Ammon's horn (tissue), 1 donor: ENCODE results near the gene CXADR.
"Not testable (repeated sequence)": the region's sequence is repeated elsewhere in the genome, so short reads cannot be mapped to it uniquely, and the experiment has no call there.

Source experiments
- DNase-seq: peaks from one replicate; pipeline ENCODE4 v3.0.0-alpha.2; 2016; ENCODE audit warnings: low spot score

Gene CXADR

DNA sequence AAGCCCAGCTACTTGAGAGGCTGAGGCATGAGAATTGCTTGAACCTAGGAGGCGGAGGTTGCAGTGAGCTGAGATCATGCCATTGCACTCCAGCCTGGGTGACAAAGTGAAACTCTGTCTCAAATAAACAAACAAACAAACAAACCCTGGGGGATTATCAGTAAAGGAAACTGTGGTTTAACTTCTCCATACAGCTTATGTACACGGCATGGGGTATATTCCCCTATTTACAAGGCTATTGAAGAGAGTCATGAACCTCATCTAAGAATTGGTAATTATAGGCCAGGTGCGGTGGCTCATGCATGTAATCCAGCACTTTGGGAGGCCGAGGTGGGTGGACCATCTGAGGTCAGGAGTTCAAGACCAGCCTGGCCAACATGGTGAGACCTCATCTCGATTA is 9.9 kb upstream of the CXADR start:
- DNase-seq, result not testable (repeated sequence)

GRCh38 chr21:17506951-17507350 is 5.9 kb upstream of the CXADR start:
- DNase-seq, result no peak

- no peak for DNase-seq
These were observed 5.3 kb upstream of the CXADR start for GRCh38 chr21:17507591-17507990.

DNA sequence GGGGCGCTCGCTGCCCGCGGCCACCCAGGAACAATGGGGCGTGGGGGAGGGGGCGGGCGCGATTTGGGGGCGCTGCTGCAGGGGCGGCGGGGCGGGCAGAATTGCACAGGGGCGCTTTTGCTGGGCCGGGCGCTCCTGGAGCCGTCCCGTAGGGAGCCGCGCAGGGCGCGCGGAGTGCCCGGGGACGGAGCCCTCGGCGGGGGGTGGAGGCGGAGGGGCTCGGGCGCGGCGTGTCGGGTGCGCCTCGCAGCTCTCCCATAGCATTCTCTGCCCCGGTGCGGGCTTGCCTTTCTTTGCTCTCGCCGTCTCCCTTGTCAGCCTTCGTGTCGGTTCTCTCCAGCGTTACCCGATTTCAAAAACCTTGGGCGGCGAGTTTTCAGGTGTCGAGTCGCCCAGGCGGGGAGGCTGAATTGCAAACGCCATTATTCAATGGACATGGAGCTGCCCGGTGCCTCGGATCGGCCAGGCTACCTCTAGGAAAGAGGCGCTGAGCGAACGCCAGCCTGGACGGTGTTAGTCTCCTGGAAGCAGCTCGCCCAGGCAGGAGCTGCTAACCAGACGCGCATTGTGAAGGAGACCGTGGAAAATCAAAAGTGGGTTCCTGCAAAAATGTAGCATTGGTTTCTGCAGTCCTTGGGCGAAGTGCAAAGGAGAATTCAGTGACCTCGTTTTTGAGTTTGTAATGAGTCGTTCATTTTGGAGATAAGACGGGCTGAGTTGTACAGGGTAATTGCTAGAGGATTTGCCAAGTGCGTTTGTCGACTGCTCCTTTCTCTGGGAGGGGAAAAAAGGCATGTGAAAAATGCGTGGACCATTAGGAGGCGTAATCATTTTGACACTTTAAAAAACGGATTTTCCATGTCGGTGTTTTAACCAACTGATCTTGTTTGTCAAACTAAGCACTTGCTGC is 626 bp downstream of the CXADR start:
- DNase-seq, result peak; percentile 76

DNA sequence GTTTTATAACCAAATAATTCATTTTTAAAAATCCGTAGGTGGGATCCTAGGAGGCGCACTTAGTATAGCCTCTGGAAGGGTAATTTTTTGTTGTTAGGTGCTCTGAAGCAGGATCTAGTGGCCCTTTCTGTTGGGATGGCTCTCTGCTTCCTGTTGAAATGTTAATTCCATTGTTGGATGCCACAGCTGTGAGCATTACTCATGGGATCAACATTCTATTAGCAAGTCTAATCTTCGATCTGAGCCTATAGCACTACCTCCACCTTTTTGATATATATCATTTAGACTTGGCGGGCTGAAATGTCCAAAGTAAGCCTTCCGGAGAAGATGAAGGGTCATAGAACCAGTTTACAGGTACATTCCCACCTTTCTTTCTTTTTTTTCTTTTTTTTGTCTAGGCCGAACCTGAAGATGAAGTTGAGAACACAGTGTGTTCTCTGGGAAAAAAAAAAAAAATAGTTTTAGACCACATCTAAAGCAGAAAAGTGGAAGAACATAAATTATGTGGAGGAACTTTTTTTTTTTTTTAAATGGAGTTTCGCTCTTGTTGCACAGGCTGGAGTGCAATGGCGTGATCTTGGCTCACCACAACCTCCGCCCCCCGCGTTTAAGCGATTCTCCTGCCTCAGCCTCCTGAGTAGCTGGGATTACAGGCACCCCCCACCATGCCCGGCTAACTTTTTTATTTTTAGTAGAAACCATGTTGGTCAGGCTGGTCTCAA is 1.4 kb downstream of the CXADR start:
- DNase-seq, result peak; percentile 27

GRCh38 chr21:17517008-17517407 is 4.2 kb downstream of the CXADR start:
- DNase-seq, result not testable (repeated sequence)

GRCh38 chr21:17519208-17519738 is 6.4 kb downstream of the CXADR start:
- no peak for DNase-seq

DNA sequence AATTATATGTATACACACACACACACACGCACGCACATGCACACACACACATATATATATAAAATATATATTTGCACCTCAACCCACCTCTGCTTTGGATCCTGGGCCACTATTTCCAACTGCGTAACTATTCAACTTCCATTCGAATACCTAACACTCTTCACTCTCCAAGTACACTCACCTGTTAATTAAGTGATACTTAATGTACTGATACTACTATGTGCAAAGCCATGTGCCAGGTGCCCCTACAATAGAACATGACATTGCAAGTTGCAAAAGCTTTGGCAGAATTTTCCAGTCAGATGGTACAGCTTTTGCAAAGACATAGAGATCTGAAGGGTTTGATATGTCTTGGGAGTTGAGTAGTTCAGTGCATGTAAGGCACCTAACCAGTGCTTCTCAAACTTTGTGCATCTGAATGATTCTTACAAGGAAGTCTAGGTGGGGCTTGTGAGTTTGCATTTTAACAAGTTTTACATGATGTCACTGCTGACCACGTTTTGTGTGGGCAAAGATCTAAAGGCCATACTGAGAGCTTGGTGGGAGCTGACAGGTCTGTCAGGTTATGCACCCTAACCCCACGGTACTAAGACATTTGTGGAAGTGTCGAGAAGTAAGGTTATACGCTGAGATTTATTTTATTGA is 7.2 kb downstream of the CXADR start:
- DNase-seq, result no peak

- no peak for DNase-seq
These were observed 10.2 kb downstream of the CXADR start for GRCh38 chr21:17523007-17523451.

DNA sequence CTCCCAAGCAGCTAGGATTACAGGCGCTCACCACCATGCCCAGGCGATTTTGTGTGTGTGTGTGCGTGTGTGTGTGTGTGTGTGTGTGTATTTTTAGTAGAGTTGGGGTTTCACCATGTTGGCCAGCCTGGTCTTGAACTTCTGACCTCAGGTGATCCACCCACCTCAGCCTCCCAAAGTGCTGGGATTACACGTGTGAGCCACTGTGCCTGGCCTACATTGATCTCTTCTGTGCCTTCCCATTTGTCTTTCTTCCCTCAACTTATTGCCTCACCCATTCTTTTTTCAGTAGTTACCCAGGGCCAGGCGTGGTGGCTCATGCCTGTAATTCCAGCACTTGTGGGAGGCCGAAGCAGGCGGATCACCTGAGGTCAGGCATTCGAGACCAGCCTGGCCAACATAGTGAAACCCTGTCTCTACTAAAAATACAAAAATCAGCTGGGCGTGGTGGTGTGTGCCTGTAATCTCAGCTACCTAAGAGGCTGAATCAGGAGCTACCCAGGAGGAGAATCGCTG is 11.2 kb downstream of the CXADR start:
- not testable (repeated sequence) for DNase-seq

DNA sequence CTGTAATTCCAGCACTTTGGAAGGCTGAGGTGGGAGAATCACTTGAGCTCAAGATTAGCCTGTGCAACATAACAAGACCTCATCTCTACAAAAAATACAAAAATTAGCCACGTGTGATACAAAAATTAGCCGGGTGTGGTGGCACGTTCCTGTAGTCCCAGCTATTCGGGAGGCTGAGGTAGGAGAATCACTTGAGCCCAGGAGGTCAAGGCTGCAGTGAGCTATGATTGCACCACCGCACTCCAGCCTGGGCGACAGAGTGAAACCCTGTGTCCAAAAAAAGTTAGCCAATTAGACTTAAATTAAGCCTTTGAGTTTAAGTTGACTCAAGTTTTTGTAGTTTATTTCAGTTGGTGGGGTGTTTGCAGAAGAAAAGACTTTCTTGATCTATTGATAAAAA is 11.8 kb downstream of the CXADR start:
- DNase-seq, result no peak

DNA sequence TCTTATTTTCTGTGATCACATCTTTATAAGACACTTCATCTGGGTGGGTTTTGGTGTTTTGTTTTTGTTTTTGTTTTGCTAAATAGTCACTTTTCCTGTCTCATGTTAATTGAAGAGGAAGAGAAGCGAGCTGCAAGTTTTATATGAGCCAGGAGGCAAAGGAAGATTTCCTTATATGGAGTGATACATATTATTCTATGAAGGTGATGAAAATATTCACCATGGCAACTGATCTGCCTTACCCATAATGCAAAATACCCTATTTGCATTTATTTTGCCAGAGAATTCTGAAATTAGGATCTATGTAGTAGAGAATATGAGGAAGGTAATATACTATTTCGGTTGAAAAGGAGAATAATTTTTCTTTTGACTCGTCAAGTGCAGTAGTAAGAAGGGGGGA is 13.9 kb downstream of the CXADR start:
- no peak for DNase-seq

DNA sequence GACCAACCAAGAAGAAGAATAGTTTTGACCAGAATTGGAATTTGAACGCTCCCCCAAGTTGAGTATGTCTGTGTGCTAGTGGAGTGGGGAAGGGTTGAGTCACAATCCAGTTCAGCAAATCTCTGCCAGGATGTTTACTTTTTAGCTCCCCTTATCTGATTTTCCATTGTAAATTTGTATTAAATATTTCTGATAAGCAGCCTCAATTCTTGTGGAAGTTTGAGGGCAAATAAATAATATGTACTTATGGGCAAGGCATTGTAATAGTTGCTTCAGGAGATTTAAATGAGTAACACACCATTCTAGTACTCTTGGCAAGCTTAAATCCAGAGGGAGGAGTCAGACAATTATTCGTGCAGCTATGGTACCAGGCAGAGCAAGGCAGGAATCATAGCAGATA is 14.4 kb downstream of the CXADR start:
- DNase-seq, result no peak

DNA sequence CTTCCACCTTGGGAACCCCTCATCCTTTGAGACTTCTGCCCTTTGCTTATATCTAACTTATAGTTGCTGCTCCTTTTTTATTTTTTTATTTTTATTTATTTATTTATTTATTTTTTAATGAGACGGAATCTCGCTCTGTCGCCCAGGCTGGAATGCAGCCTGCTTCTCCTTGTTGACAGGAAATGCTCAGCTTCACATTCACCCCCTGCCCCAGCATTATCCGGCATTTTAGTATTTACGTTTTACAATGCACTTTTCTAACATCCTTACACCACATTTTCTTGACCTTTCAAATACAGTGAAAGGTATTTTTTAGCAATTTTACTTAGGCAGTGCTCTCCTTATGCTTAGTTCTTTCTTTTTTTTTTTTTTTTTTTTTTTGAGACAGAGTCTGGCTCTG is 14.9 kb downstream of the CXADR start:
- no peak for DNase-seq

DNA sequence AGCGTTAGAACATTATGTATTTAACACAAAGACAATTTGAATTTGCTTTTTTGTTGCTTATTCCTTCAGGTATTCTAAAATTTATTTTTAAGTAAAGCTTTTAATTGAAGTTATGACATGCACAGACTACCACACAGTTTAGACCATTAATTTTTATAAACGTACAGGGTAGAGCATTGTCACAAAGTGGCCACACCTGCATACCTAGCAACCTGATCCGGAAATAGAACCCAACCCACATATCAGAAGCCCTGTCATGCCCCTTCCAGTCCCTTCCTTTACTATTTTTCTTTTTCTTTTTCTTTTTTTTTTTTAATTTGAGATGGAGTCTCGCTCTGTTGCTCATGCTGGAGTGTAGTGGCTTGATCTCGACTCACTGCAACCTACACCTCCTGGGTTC is 16.8 kb downstream of the CXADR start:
- no peak for DNase-seq

- DNase-seq, result no peak
These were observed 19.4 kb downstream of the CXADR start for GRCh38 chr21:17532292-17532691.

- DNase-seq, result no peak
These were observed 23.5 kb downstream of the CXADR start for GRCh38 chr21:17536381-17536780.

GRCh38 chr21:17537299-17537698 is 24.5 kb downstream of the CXADR start:
- DNase-seq, result no peak

DNA sequence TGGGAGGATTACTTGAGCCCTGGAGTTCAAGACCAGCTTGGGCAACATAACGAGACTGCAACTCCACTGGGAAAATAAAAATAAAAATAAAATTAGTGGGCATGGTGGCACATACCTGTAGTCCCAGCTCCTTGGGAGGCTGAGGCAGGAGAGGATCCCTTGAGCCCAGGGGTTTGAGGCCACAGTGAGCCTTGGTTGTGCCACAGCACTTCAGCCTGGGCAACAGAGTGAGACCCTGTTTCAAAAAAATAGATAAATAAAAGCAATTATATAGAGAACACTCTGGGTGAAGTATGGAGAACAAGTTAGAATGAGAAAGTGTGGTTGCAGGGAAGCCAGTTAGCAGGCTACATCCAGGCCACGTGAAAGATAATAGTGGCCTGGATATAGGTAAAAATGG is 25.7 kb downstream of the CXADR start:
- no peak for DNase-seq

- DNase-seq, result peak; percentile 14
These were observed 26.5 kb downstream of the CXADR start for GRCh38 chr21:17539323-17539722.

- peak; percentile 20 for DNase-seq
These were observed 27.0 kb downstream of the CXADR start for GRCh38 chr21:17539743-17540341.

DNA sequence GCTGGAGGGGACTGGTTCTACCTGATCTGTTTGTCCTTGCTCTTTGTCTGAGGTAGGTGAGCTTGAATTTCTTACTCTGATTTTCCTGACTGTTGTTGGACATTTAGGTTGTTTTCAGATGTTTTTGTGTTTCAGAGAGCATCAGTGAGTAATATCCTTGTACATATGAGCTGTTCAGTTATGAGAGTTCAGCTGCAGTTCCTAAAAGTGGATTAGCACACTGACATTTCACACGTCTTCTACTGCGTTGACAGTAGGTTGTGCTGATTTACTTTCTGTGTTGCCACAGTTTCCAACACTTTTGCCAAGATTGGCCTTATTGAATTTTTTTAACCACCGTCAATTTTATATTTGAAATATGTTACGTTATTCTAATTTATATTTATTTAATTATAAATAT is 27.7 kb downstream of the CXADR start:
- DNase-seq, result peak; percentile 24
